Effector memory CD8-positive, alpha-beta T cell (primary cell): ENCODE measurements around the gene ESRRA.
A peak's percentile ranks its signal among the peaks of the same experiment; 100 is the strongest.

Experiments
- ATAC-seq: fragments of 150-1000 bp; cut with Tn5 transposase; replicated peaks from 2 replicates; pipeline ENCODE4 v1.10.0; 2021; ENCODE audit warnings: mild to moderate bottlenecking, moderate library complexity
- DNase-seq, 3 experiments: peaks; one replicate each; pipeline ENCODE4 v3.0.0; 2021
- H3K27ac Mint-ChIP-seq, 2 donors: one replicate each; pipeline ENCODE4 v1.8.0; 2022; ENCODE audit warnings: mild to moderate bottlenecking in 2 of 2, mixed read lengths in 2 of 2, moderate library complexity in 2 of 2
- H3K27me3 Mint-ChIP-seq, 2 donors: one replicate each; pipeline ENCODE4 v1.8.0; 2022; ENCODE audit warnings: mixed read lengths in 2 of 2
- H3K36me3 Mint-ChIP-seq: one replicate; pipeline ENCODE4 v1.8.0; 2022; ENCODE audit warnings: mild to moderate bottlenecking, moderate library complexity, mixed read lengths; ENCODE audit not compliant: insufficient read depth
- H3K4me1 Mint-ChIP-seq, 2 donors: one replicate each; pipeline ENCODE4 v1.8.0; 2022; ENCODE audit warnings: low read depth in 2 of 2, mixed read lengths in 2 of 2
- H3K4me3 Mint-ChIP-seq, 2 donors: one replicate each; pipeline ENCODE4 v1.8.0; 2022; ENCODE audit warnings: mild to moderate bottlenecking in 2 of 2, mixed read lengths in 2 of 2, moderate library complexity in 2 of 2
- H3K9me3 Mint-ChIP-seq, 2 donors: one replicate each; pipeline ENCODE4 v1.8.0; 2022; ENCODE audit warnings: mixed read lengths in 2 of 2

ESRRA gene

GRCh38 chr11:64291262-64291751, 14.0 kb upstream of the ESRRA start, which contains the start of gene KCNK4:
Gene KCNK4 (plus strand): TSS chr11:64291302. CDS start chr11:64293019, 1,717 bp downstream.
- H3K27ac Mint-ChIP-seq, result no peak within 1 kb of the TSS
- H3K27me3 Mint-ChIP-seq, result peaks cover 41 to 54% of the 10 kb centered on the region in 2 donors

GRCh38 chr11:64291752-64292459, 13.4 kb upstream of the ESRRA start:
- Mint-ChIP-seq H3K36me3 (peaks cover 15% of the 10 kb centered on the region), H3K9me3 (no peaks in the 10 kb centered on the region), H3K27me3 (peaks cover 47 to 60% of the 10 kb centered on the region in 2 donors), H3K4me1 (peaks cover under 1 to 7% of the 10 kb centered on the region in 2 donors), H3K4me3 (peak overlapping the region in 1 of 2 donors; percentile 68), H3K27ac (no peak overlapping the region)
- ATAC-seq (peak; percentile 75), DNase-seq (no peak)

More at GRCh38 chr11:64291262-64291751, 14.0 kb upstream of the ESRRA start, which contains the start of gene KCNK4:
- no peak for DNase-seq
- no peak for ATAC-seq
- peaks cover 7 to 13% of the 10 kb centered on the region in 2 donors for H3K4me1 Mint-ChIP-seq
- peak within 1 kb of the TSS; percentile 73 to 74 for H3K4me3 Mint-ChIP-seq
- peaks cover 21% of the 10 kb centered on the region for H3K36me3 Mint-ChIP-seq
- no peaks in the 10 kb centered on the region for H3K9me3 Mint-ChIP-seq

GRCh38 chr11:64292460-64293254, 12.7 kb upstream of the ESRRA start:
- no peak overlapping the region for H3K27ac Mint-ChIP-seq
- no peak for DNase-seq
- peaks cover 5 to 10% of the 10 kb centered on the region in 2 donors for H3K4me1 Mint-ChIP-seq
- peaks cover 55 to 67% of the 10 kb centered on the region in 2 donors for H3K27me3 Mint-ChIP-seq
- no peaks in the 10 kb centered on the region for H3K9me3 Mint-ChIP-seq
- peaks cover 12% of the 10 kb centered on the region for H3K36me3 Mint-ChIP-seq
- no peak for ATAC-seq
- peak overlapping the region; percentile 68 for H3K4me3 Mint-ChIP-seq

- no peak for ATAC-seq
- Mint-ChIP-seq H3K27me3 (peaks cover 68 to 88% of the 10 kb centered on the region in 2 donors), H3K4me3 (no peak overlapping the region), H3K9me3 (no peaks in the 10 kb centered on the region), H3K4me1 (peaks cover 9 to 20% of the 10 kb centered on the region in 2 donors), H3K36me3 (peaks cover 7% of the 10 kb centered on the region), H3K27ac (no peak overlapping the region)
- no peak for DNase-seq
These were observed 10.6 kb upstream of the ESRRA start for GRCh38 chr11:64294774-64295173.

GRCh38 chr11:64295760-64296159, 9.6 kb upstream of the ESRRA start:
- Mint-ChIP-seq H3K9me3 (no peaks in the 10 kb centered on the region), H3K4me3 (no peak overlapping the region), H3K36me3 (peaks cover 3% of the 10 kb centered on the region), H3K27ac (no peak overlapping the region), H3K27me3 (peaks cover 70 to 90% of the 10 kb centered on the region in 2 donors), H3K4me1 (peaks cover 17 to 23% of the 10 kb centered on the region in 2 donors)
- ATAC-seq, result no peak
- DNase-seq, result no peak

GRCh38 chr11:64296236-64296635, 9.1 kb upstream of the ESRRA start:
- Mint-ChIP-seq H3K27me3 (peaks cover 70 to 90% of the 10 kb centered on the region in 2 donors), H3K4me1 (peaks cover 19 to 24% of the 10 kb centered on the region in 2 donors), H3K4me3 (no peak overlapping the region), H3K27ac (no peak overlapping the region), H3K9me3 (no peaks in the 10 kb centered on the region), H3K36me3 (peaks cover 6% of the 10 kb centered on the region)
- no peak for ATAC-seq
- no peak for DNase-seq

- H3K27ac Mint-ChIP-seq, result no peak overlapping the region
These were observed 8.3 kb upstream of the ESRRA start for GRCh38 chr11:64296830-64297698.

GRCh38 chr11:64297699-64298358, 7.5 kb upstream of the ESRRA start:
- ATAC-seq (no peak), DNase-seq (no peak)
- Mint-ChIP-seq H3K36me3 (peaks cover 17% of the 10 kb centered on the region), H3K4me3 (peak overlapping the region in 1 of 2 donors; percentile 40), H3K27me3 (peaks cover 70 to 83% of the 10 kb centered on the region in 2 donors), H3K4me1 (peaks cover 19 to 26% of the 10 kb centered on the region in 2 donors), H3K27ac (no peak overlapping the region), H3K9me3 (no peaks in the 10 kb centered on the region)

More at GRCh38 chr11:64296830-64297698, 8.3 kb upstream of the ESRRA start:
- no peak for ATAC-seq
- Mint-ChIP-seq H3K9me3 (no peaks in the 10 kb centered on the region), H3K4me3 (no peak overlapping the region), H3K36me3 (peaks cover 13% of the 10 kb centered on the region), H3K4me1 (peaks cover 19 to 26% of the 10 kb centered on the region in 2 donors), H3K27me3 (peaks cover 70 to 90% of the 10 kb centered on the region in 2 donors)
- DNase-seq, result no peak

- DNase-seq, result no peak
- H3K27ac Mint-ChIP-seq, result peak overlapping the region in 1 of 2 donors; percentile 17
- peaks cover 17% of the 10 kb centered on the region for H3K36me3 Mint-ChIP-seq
- ATAC-seq, result no peak
- H3K4me1 Mint-ChIP-seq, result peaks cover 21 to 29% of the 10 kb centered on the region in 2 donors
- peaks cover 57 to 69% of the 10 kb centered on the region in 2 donors for H3K27me3 Mint-ChIP-seq
- H3K4me3 Mint-ChIP-seq, result peak overlapping the region; percentile 75 to 82
- H3K9me3 Mint-ChIP-seq, result no peaks in the 10 kb centered on the region
These were observed 6.1 kb upstream of the ESRRA start for GRCh38 chr11:64298966-64299846.

- H3K27ac Mint-ChIP-seq, result peak within 1 kb of the TSS; percentile 77 to 88
- peak within 1 kb of the TSS; percentile 75 to 82 for H3K4me3 Mint-ChIP-seq
- H3K27me3 Mint-ChIP-seq, result peaks cover 49 to 61% of the 10 kb centered on the region in 2 donors
- DNase-seq (no peak), ATAC-seq (no peak)
- H3K4me1 Mint-ChIP-seq, result peaks cover 25 to 32% of the 10 kb centered on the region in 2 donors
- no peaks in the 10 kb centered on the region for H3K9me3 Mint-ChIP-seq
- H3K36me3 Mint-ChIP-seq, result peaks cover 20% of the 10 kb centered on the region
These were observed 5.3 kb upstream of the ESRRA start, which contains the start of gene CATSPERZ for GRCh38 chr11:64299847-64300648. Gene CATSPERZ (plus strand): TSS chr11:64300358. CDS start chr11:64300411, 53 bp downstream.
